Endothelial cell of umbilical vein (primary cell): Measurements from ENCODE around the gene DCDC1. TPM values are rescaled to one million over a fixed set of nuclear protein-coding genes. Genes with fewer than 3 reads are reported as not detected.

Experiments
- BruUV-seq: library from RNA; stranded (reverse); fragments of 400-500 nt; replicated peaks from 2 replicates; lab custom pipeline; 2021; lab: Mats Ljungman, UMichigan
- CTCF ChIA-PET: fragments of 300-600, 350-600 bp; sonication (Branson Sonifier 250); formaldehyde crosslinking; loops from one replicate; lab custom pipeline; 2021; ENCODE audit warnings: antibody characterized with exemption, inconsistent platforms; lab: Charles Lee
- POLR2A ChIA-PET: fragments of 300-600, 350-600 bp; sonication (Branson Sonifier 250); formaldehyde crosslinking; loops from one replicate; lab custom pipeline; 2021; ENCODE audit warnings: antibody characterized with exemption, inconsistent platforms; lab: Charles Lee
- DNase-seq: peaks from one replicate; pipeline ENCODE4 v3.0.0-alpha.2; 2011; ENCODE audit warnings: low read depth, low spot score
- FAIRE-seq: peaks from 2 replicates; lab custom pipeline; 2011; peaks lifted over from hg19 to GRCh38; lab: Jason Lieb, UNC
- H2AFZ ChIP-seq: 2 replicates; pipeline ENCODE4 v1.6.0; 2012; ENCODE audit warnings: low read depth, low read length, control low read depth, inconsistent platforms
- H3K27ac ChIP-seq: 2 replicates; pipeline ENCODE4 v1.5.1; 2011; ENCODE audit warnings: low read depth, mild to moderate bottlenecking, control low read depth, low read length, moderate library complexity; ENCODE audit not compliant: insufficient read depth
- H3K27me3 ChIP-seq, 2 experiments: 2 replicates each; pipeline versions ENCODE4 v1.6.0 to v1.6.1; 2011; ENCODE audit warnings: low read length in 2 of 2, mixed read lengths in 1 of 2; ENCODE audit not compliant: control insufficient read depth in 2 of 2, insufficient read depth in 2 of 2
- H3K36me3 ChIP-seq, 2 experiments: 2 replicates in 1 of 2; 3 replicates in 1 of 2; pipeline ENCODE4 v1.5.1; 2011; ENCODE audit warnings: low read length in 2 of 2, mild to moderate bottlenecking in 1 of 2, moderate library complexity in 1 of 2; ENCODE audit not compliant: control insufficient read depth in 2 of 2, insufficient read depth in 2 of 2; ENCODE audit errors: extremely low read depth in 1 of 2
- H3K4me1 ChIP-seq: 3 replicates; pipeline ENCODE4 v1.5.1; 2011; ENCODE audit warnings: mild to moderate bottlenecking, low read length; ENCODE audit not compliant: control insufficient read depth, insufficient read depth; ENCODE audit errors: extremely low read depth
- H3K4me2 ChIP-seq: 2 replicates; pipeline ENCODE4 v1.6.1; 2011; ENCODE audit warnings: low read length, control low read depth, mixed read lengths; ENCODE audit not compliant: insufficient read depth
- H3K4me3 ChIP-seq, 3 experiments: fragments of 200-600 bp in 1 of 3; sonication (generic), shearing (Covaris generic) in 1 of 3; replicated peaks in 1 of 3; 2 replicates each; pipeline ENCODE4 v1.5.1; 2011 to 2016; ENCODE audit warnings: control low read depth in 3 of 3, low read length in 3 of 3, mild to moderate bottlenecking in 2 of 3, inconsistent platforms in 1 of 3, low read depth in 1 of 3, moderate library complexity in 1 of 3; ENCODE audit not compliant: insufficient read depth in 1 of 3
- H3K79me2 ChIP-seq: 2 replicates; pipeline ENCODE4 v1.6.0; 2012; ENCODE audit warnings: low read length, inconsistent platforms; ENCODE audit not compliant: control insufficient read depth, insufficient read depth
- H3K9ac ChIP-seq: replicated peaks from 2 replicates; pipeline ENCODE3; 2011; ENCODE audit warnings: low read length, control low read depth; ENCODE audit not compliant: insufficient read depth; ENCODE audit errors: extremely low read depth
- H3K9me1 ChIP-seq: replicated peaks from 3 replicates; pipeline ENCODE4 v1.6.0; 2011; ENCODE audit warnings: mild to moderate bottlenecking, low read length; ENCODE audit not compliant: control insufficient read depth, insufficient read depth; ENCODE audit errors: extremely low read depth
- H3K9me3 ChIP-seq: replicated peaks from 2 replicates; pipeline ENCODE4 v1.5.1; 2012; ENCODE audit warnings: low read length, inconsistent platforms; ENCODE audit not compliant: control insufficient read depth, insufficient read depth
- H4K20me1 ChIP-seq: replicated peaks from 2 replicates; pipeline ENCODE3; 2011; ENCODE audit warnings: mild to moderate bottlenecking, low read length; ENCODE audit not compliant: control insufficient read depth, insufficient read depth; ENCODE audit errors: extremely low read depth
- EZH2 ChIP-seq: IDR thresholded peaks from 2 replicates; pipeline ENCODE4 v1.6.1; 2012; ENCODE audit warnings: borderline replicate concordance, low read depth, mild to moderate bottlenecking, moderate library complexity, low read length, inconsistent platforms; ENCODE audit not compliant: severe bottlenecking
- FOS ChIP-seq: IDR thresholded peaks from 2 replicates; pipeline ENCODE4 v1.6.1; 2011; ENCODE audit warnings: mild to moderate bottlenecking, low read length, moderate library complexity, borderline replicate concordance; ENCODE audit not compliant: insufficient read depth
- GATA2 ChIP-seq: IDR thresholded peaks from 2 replicates; pipeline ENCODE4 v1.7.0; 2011; ENCODE audit warnings: low read depth, mild to moderate bottlenecking, moderate library complexity, mixed read lengths, low read length; ENCODE audit not compliant: insufficient read length, insufficient read depth
- JUN ChIP-seq: IDR thresholded peaks from 2 replicates; pipeline ENCODE4 v1.6.1; 2011; ENCODE audit warnings: borderline replicate concordance, low read depth; ENCODE audit not compliant: insufficient read length, insufficient read depth
- MYC ChIP-seq: IDR thresholded peaks from one replicate; pipeline ENCODE4 v1.6.1; 2011; ENCODE audit warnings: mild to moderate bottlenecking, low read depth, low read length
- POLR2A ChIP-seq: IDR thresholded peaks from 2 replicates; pipeline ENCODE4 v1.6.1; 2012; ENCODE audit warnings: low read depth, mild to moderate bottlenecking, control low read depth, low read length
- POLR2AphosphoS5 ChIP-seq: IDR thresholded peaks from 2 replicates; pipeline ENCODE4 v1.6.1; 2012; ENCODE audit warnings: low read depth, mild to moderate bottlenecking, control low read depth, low read length, moderate library complexity; ENCODE audit not compliant: insufficient read depth
- dilution Hi-C: fragments of 300-500 bp; cut with MboI; formaldehyde crosslinking; loops from one replicate; pipeline ENCODE4 v1.15.0; 2019; ENCODE audit warnings: low sequenced_read_pairs; ENCODE audit not compliant: extremely low pct_ligation_motif_present
- intact Hi-C: fragments of 100-400 bp; cut with micrococcal nuclease; formaldehyde crosslinking; loops from one replicate; pipeline ENCODE4 v1.10.0; 2022
- polyA plus RNA-seq, 4 experiments: library from polyadenylated mRNA; depleted of rRNA in 3 of 4; stranded (reverse) in 3 of 4; unstranded in 1 of 4; fragments of >200 nt; gene quantifications; 2 replicates each; pipeline versions ENCODE4 v1.2.1 to v1.2.3, GENCODE V29; 2011 to 2012; ENCODE audit warnings: missing spikeins in 1 of 4
- total RNA-seq: library from RNA; stranded (reverse); gene quantifications from 2 replicates; pipeline ENCODE4 v1.2.3, GENCODE V29; 2021
- TF ChIP-seq, protein P1 (sequence below), 2 donors: IDR thresholded peaks; 1 replicate in 1 of 2; 2 replicates in 1 of 2; pipeline ENCODE4 v1.5.1; 2011; ENCODE audit warnings: low read length in 2 of 2, mild to moderate bottlenecking in 2 of 2, moderate library complexity in 2 of 2, control low read depth in 1 of 2, inconsistent platforms in 1 of 2, low read depth in 1 of 2; ENCODE audit not compliant: insufficient read depth in 1 of 2; ENCODE audit errors: extremely low read depth in 1 of 2
- TF ChIP-seq, protein P2 (sequence below): IDR thresholded peaks from 2 replicates; pipeline ENCODE4 v1.6.1; 2011; ENCODE audit not compliant: insufficient read depth, insufficient read length

DCDC1 gene
- total and polyA plus RNA-seq, 2 donors (not counting 3 experiments of a cell fraction or from before 2014, with no cell fraction given): 0.04 TPM; not detected in 1

DNA sequence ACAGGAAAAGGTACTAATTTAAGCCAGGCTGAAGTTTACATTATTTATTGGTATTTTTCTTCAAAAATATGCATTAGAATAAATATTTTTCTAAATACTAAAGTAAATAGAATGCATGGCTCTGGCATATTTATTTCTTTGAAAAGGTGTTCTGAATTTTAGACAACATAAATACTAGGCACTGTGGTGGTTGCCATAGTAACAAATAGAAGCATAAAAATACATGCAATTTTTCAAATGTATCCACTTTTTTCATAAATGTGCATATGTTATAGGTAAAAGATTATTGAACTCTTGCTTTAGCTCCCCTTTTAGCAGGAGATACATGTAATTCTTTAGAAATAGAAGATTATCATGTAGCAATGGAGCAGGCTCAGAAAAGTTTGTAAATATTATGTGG lies 18.4 kb downstream of the DCDC1 start:
- peaks cover 0 to 7% of the 10 kb centered on the region in 2 experiments for H3K27me3 ChIP-seq
- H3K4me1 ChIP-seq: no peaks in the 10 kb centered on the region
- ChIA-PET CTCF (interaction anchor here (1.6 to 1.7 kb wide), 2 partner anchors 10 to 13 kb away, joined by 3 to 13 read pairs; no protein-coding TSS in a partner anchor), POLR2A (no interaction called here)
- H3K9me3 ChIP-seq: no peaks in the 10 kb centered on the region
- intact Hi-C loops: no loop called here
- no peak overlapping the region for H3K9ac ChIP-seq
- no peak for FAIRE-seq
- BruUV-seq: no TSS peak
- H3K79me2 ChIP-seq: no peaks in the 10 kb centered on the region
- DNase-seq: no peak
- H3K4me3 ChIP-seq: no peak overlapping the region
- no peak overlapping the region for H3K4me2 ChIP-seq
- no peaks in the 10 kb centered on the region for H3K36me3 ChIP-seq
- no peak overlapping the region for H3K27ac ChIP-seq
- H3K9me1 ChIP-seq: no peaks in the 10 kb centered on the region
- dilution Hi-C loops: no loop called here
- no peaks in the 10 kb centered on the region for H4K20me1 ChIP-seq
- H2AFZ ChIP-seq: no peak overlapping the region
- TF ChIP-seq EZH2 (no peak), POLR2A (no peak), JUN (no peak), MYC (no peak), GATA2 (no peak), FOS (no peak), POLR2AphosphoS5 (no peak)
- TF ChIP-seq, protein P1, sequence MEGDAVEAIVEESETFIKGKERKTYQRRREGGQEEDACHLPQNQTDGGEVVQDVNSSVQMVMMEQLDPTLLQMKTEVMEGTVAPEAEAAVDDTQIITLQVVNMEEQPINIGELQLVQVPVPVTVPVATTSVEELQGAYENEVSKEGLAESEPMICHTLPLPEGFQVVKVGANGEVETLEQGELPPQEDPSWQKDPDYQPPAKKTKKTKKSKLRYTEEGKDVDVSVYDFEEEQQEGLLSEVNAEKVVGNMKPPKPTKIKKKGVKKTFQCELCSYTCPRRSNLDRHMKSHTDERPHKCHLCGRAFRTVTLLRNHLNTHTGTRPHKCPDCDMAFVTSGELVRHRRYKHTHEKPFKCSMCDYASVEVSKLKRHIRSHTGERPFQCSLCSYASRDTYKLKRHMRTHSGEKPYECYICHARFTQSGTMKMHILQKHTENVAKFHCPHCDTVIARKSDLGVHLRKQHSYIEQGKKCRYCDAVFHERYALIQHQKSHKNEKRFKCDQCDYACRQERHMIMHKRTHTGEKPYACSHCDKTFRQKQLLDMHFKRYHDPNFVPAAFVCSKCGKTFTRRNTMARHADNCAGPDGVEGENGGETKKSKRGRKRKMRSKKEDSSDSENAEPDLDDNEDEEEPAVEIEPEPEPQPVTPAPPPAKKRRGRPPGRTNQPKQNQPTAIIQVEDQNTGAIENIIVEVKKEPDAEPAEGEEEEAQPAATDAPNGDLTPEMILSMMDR (IDR thresholded peaks at IDR 0.05; ENCODE audit: extremely low read depth in 1 of 2, insufficient read depth in 1 of 2, low read depth in 1 of 2, low read length in 2 of 2): no peak
- TF ChIP-seq, protein P2, sequence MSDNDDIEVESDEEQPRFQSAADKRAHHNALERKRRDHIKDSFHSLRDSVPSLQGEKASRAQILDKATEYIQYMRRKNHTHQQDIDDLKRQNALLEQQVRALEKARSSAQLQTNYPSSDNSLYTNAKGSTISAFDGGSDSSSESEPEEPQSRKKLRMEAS: no peak
